ENCODE data around the gene CENPB.
"Not testable (repeated sequence)": the region's sequence is repeated elsewhere in the genome, so short reads cannot be mapped to it uniquely, and the experiment has no call there.

Gene CENPB

GRCh38 chr20:3811467-3812258 lies 25.1 kb upstream of the CENPB start:
- DNase-seq, result peak; percentile 89 to 97

DNA sequence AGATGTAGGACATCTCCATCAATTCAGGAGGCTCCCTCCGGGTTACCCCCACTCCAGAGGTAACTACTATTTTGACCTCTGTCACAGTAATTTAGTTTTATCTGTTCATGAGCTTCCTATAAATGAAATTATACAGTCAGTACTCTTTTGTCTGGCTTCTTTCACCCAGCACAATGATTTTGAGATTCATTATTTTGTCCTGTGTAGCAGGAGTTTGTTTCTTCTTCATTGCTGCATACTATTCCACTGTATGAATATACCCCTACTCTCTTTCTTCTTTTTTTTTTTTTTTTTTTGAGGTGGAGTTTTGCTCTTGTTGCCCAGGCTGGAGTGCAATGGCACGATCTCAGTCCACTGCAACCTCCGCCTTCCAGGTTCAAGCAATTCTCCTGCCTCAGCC lies 22.0 kb upstream of the CENPB start:
- no peak for DNase-seq

- no peak for DNase-seq
Measured at GRCh38 chr20:3804781-3805180, 18.2 kb upstream of the CENPB start.

GRCh38 chr20:3804254-3804751 lies 17.8 kb upstream of the CENPB start:
- no peak for DNase-seq

DNA sequence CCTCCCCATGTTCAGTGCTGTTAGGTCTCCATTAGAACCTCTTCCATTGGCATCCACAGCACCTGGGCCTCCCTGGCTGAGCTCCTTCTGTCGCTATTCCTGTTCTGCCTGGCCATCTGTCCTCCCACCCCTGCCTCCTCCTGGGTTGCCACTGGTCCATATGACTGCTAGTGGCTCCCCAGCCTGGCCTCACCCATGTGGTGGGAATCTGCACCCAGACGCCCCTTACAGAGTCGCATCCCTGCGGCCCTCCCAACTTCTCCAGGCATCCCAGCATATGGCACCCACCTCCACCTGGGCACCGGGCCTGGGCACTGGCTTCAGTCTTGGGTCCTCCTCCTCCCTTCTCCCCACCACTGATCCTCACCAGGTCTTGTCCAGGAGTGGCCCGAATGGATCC lies 17.3 kb upstream of the CENPB start:
- no peak for DNase-seq

DNA sequence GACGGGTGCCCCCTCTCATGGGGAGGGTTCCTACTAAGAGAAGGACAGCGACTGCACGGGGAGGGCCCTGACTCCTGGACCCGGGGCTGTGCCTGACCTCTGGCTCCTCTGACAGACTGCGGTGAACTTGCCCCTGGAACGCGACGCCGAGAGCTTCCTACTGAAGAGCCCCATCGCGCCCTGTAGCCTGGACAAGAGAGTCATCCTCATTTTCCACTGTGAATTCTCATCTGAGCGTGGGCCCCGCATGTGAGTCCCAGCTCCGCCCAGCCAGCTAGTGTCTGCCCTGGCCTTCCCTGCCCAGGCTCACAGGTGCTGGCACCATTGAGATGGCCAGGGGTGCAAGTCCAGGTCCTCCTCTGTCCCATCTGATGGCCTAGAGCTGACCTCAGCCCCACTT lies 16.7 kb upstream of the CENPB start:
- DNase-seq, result no peak

DNA sequence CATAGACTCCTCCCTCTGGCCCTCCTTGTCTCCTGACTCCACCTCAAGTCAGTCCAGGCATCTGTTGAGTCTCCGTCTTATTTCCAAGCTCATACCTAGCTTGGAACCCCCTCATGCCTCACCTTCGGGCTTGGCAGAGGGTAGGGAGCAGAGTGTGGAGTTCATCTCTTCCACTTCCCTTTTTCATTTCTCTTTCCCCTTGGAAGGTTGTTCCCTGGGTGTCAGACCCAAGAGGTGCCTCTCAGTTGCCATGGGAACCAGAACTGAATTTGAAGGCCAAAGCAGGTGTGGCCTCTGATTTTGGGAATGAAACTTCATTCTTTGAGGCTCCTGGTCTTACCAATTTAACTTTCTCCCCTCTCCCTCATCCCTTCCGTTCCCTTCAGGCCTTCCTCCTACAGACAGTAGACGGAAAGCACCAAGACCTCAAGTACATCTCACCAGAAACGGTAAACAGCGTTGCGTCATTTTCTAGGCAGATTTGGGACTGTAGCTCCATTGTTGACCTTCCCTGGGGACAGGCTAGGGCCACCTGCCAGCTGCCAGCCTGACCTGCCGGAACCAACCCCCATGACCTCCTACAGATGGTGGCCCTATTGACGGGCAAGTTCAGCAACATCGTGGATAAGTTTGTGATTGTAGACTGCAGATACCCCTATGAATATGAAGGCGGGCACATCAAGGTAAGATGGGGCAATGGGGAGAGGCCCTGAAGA lies 16.1 kb upstream of the CENPB start:
- no peak for DNase-seq

- DNase-seq, result no peak
Measured at GRCh38 chr20:3801846-3802245, 15.3 kb upstream of the CENPB start.

GRCh38 chr20:3801299-3801698 lies 14.8 kb upstream of the CENPB start:
- no peak for DNase-seq

DNA sequence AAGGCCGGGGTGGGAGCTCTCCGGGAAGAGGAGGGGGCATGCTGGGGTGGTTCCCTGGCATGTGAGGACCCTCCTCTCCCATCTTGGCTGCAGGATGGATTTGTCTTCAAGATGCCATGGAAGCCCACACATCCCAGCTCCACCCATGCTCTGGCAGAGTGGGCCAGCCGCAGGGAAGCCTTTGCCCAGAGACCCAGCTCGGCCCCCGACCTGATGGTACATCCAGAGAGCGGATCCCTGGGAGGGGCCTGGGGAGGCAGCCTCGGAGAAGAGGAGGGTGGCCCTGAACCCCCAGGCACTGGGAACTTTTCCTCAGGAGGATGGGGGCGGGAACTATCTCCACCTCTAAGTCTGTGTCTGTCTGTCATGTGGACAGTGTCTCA lies 14.3 kb upstream of the CENPB start:
- no peak for DNase-seq

DNA sequence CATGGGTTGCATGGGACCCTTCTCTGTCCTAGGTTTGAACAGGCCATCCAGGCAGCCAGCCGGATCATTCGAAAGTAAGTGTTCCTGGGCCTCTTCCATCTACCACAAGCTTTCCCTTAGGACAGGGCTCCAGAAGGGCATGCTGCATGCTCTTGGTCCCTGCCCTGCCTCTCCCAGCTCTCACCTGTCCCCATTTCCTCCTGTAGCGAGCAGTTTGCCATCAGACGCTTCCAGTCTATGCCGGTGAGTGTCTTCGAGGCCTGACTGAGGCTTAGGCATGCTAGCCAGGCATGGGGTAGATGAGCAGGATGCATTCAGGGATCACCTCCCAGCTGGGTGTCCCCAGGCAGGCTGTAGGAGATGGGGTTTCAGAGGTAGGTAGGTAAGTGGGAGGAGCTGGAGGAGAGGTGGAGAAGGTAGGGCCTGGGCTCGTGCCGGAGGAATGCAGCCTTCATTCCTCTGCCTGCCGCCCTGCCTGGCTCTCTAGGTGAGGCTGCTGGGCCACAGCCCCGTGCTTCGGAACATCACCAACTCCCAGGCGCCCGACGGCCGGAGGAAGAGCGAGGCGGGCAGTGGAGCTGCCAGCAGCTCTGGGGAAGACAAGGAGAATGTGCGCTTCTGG lies 13.8 kb upstream of the CENPB start:
- no peak for DNase-seq

DNA sequence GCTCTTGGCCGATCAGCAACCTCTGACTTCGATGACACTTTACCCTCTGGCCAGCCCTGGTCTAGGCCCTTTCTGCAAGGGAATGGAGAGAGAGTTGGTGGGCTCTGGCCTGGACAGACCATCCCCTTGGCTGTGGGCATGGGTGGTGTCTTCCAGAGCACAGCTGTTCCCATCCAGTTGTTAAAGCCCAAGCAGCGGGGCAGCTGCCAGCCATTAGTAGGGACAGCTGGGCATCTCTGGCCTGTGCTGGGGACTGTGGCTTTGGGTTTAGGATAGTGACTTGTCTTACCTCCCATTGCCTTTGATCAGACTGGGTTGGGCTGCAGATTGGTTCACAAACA lies 12.3 kb upstream of the CENPB start:
- DNase-seq, result no peak

DNA sequence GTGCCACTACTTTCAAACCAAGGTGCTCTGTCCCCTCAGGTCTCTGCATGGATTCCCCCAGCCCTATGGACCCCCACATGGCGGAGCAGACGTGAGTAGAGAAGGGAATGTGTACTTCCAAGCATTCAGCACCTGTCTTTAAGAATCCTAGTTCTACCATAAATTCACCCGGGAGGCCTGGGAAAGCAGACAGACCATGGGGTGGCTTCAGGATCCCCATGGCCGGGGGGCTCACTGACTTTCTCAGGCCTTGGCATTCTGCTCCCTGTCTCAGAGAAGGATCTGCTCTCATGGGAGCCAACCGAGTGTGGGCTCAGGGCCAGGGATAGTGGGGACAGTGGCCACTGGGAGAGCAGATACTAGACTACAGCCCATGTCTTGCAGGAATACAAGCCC lies 11.8 kb upstream of the CENPB start:
- DNase-seq, result no peak

DNA sequence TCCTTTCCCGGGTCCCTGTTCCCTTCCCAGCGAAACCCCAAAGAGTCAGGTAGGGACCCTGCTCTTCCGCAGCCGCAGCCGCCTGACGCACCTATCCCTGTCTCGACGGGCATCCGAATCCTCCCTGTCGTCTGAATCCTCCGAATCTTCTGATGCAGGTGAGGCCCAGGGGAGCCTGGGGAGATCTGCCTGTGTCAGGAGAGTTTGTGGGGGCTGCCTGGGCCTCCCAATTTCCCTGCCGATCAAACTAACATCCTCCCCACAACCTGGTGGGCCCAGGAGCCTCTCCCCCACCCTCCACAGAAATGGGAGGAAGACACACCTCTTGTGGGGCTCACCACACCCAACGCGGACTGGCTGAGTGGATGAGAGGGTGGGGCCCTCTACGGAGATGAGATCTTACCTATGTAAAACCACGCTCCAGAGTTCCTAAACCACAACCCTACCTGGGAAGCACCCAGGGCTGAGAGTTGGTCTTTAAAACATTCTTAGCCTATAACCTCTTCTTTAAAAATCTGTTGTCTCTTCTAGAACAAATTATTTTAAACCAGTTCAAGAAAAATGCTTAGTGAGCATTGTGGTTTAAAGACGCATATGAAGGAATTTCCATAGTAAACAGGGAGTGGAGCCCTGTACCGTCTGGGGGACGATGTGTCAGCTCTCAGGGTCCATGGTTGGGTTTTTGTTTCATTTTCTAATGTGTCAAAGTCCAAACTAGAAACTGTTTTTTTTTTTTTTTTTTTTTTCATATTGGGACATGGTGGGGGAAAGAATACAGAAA lies 11.2 kb upstream of the CENPB start:
- DNase-seq, result no peak

DNA sequence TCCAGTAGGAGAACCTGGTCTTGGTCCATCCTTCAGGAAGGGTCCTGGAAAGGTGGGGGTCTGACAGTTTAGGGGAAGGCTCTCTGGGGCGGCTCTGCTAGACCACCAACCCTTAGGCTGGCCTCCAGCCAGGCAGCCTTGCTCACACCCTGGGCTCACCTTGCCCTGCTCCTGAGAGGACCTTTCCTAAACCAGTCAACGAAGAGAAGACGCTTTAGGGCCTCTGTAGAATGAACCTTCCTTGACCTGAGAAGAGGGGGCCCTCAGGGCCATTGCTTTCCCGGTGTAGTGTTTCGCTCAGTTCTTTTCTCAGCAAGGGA lies 10.6 kb upstream of the CENPB start:
- no peak for DNase-seq

DNA sequence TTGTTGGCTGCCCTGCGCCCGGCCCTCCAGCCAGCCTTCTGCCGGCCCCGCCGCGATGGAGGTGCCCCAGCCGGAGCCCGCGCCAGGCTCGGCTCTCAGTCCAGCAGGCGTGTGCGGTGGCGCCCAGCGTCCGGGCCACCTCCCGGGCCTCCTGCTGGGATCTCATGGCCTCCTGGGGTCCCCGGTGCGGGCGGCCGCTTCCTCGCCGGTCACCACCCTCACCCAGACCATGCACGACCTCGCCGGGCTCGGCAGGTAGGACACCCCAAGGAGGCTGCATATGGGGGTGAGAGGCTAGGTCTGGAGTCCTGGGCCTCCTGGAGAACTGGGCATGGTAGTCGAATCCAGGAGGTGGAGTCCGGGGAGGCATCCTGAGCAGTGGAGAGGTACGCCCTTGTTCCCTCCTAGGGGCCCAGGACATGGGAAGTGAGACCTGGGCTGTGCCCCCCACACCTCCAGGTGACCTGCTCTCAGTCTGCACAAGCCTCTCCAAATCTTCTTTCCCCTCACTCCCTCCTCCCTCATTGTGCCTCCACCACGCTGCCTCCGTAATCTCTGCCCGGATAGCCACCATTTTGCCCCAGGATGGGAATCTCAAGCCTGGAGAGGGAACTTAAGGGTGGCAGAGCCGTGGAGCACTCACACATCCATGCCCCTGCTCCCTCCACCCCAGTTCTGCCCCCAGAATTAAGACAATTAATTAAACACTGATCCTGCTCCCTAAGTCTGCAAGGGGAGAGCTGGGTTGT lies 10.1 kb upstream of the CENPB start:
- no peak for DNase-seq

GRCh38 chr20:3795511-3796468 lies 9.2 kb upstream of the CENPB start, which contains the start of gene CDC25B:
TSS of gene CDC25B (plus strand) at chr20:3796310. CDS start at chr20:3796532, 222 bp downstream.
- peak in 1 of 2 experiments; percentile 58 for DNase-seq

DNA sequence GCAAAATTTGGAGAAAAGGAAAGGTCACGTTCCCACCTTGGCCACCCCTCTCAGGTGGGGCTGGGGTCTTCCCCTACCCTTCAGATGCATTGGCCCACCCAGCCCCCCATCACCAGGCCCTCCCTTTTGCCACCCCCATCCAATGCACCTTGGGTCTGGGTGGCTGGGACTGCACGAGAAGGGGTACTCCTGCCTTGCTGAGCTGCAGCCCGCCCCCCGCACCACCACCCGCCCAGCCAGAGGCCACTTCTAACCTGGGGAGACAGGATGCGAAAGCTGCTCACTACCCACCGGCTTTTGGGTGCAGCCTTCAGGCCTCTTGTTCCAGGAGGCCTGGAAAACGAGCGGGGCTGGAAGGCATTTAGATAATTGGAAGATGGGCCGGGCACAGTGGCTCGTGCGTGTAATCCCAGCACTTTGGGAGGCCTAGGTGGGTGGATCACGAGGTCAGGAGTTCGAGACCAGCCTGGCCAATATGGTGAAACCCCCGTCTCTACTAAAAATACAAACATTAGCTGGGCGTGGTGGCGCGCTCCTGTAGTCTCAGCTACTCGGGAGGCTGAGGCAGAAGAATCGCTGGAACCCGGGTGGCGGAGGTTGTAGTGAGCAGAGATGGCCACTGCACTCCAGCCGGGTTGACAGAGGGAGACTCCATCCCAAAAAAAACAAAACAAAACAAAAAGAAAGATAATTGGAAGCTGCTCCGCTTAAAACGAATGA lies 8.3 kb upstream of the CENPB start:
- no peak for DNase-seq

GRCh38 chr20:3794168-3794567 lies 7.6 kb upstream of the CENPB start:
- not testable (repeated sequence) for DNase-seq

GRCh38 chr20:3789201-3789600 lies 2.7 kb upstream of the CENPB start:
- DNase-seq, result not testable (repeated sequence)
